GM12892 (cell line): ENCODE results near the gene WARS2.
"Not testable (repeated sequence)": the region's sequence is repeated elsewhere in the genome, so short reads cannot be mapped to it uniquely, and the experiment has no call there.

Experiments used
- POLR2A ChIP-seq: IDR thresholded peaks from 2 replicates; pipeline ENCODE4 v1.6.1; 2011; ENCODE audit warnings: low read depth, low read length, control low read depth
- POLR2AphosphoS5 ChIP-seq: IDR thresholded peaks from 2 replicates; pipeline ENCODE4 v1.6.1; 2011; ENCODE audit warnings: low read depth, low read length, control low read depth
- TAF1 ChIP-seq: IDR thresholded peaks from 2 replicates; pipeline ENCODE4 v1.6.1; 2011; ENCODE audit warnings: low read depth, mild to moderate bottlenecking, control low read depth, low read length, borderline replicate concordance

GRCh38 chr1:119172927-119173326 lies 32.5 kb upstream of the WARS2 start:
- not testable (repeated sequence) for TF ChIP-seq POLR2A, POLR2AphosphoS5, TAF1
